ENCODE measurements around the gene ALPP.
"Not testable (repeated sequence)": the region's sequence is repeated elsewhere in the genome, so short reads cannot be mapped to it uniquely, and the experiment has no call there.

ALPP gene

DNA sequence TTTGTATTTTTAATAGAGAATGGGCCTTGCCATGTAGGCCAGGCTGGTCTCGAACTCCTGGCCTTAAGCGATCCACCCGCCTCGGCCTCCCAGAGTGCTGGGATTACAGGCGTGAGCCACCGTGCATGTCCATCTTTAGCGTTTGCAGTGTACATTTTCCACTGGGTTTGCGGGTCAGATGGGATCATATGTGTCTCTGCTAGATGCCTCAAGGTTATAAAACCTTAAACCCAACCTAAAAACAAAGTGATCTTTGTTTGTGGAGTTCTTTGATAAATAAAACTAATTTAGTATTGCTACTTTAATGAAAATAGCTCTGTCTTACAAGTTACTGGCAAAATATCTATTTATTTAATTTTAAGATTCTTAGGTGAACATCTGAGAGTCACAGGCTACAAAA lies 15.0 kb downstream of the ALPP start:
- no peak overlapping the region for H3K4me3 ChIP-seq (ENCODE audit: low read depth in 1 of 2, low read length in 1 of 2)
- no peaks in the 10 kb centered on the region for H3K36me3 ChIP-seq
- TF ChIP-seq, protein P1, sequence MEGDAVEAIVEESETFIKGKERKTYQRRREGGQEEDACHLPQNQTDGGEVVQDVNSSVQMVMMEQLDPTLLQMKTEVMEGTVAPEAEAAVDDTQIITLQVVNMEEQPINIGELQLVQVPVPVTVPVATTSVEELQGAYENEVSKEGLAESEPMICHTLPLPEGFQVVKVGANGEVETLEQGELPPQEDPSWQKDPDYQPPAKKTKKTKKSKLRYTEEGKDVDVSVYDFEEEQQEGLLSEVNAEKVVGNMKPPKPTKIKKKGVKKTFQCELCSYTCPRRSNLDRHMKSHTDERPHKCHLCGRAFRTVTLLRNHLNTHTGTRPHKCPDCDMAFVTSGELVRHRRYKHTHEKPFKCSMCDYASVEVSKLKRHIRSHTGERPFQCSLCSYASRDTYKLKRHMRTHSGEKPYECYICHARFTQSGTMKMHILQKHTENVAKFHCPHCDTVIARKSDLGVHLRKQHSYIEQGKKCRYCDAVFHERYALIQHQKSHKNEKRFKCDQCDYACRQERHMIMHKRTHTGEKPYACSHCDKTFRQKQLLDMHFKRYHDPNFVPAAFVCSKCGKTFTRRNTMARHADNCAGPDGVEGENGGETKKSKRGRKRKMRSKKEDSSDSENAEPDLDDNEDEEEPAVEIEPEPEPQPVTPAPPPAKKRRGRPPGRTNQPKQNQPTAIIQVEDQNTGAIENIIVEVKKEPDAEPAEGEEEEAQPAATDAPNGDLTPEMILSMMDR (IDR thresholded peaks at IDR 0.05), result no peak
- H3K27ac ChIP-seq, result no peak overlapping the region
- H3K9me3 ChIP-seq, result no peaks in the 10 kb centered on the region
- H3K4me1 ChIP-seq (ENCODE audit: control insufficient read depth in 1 of 2, insufficient read depth in 1 of 2, low read depth in 1 of 2, low read length in 1 of 2), result no peaks in the 10 kb centered on the region
- H3K27me3 ChIP-seq, result peaks cover 38% of the 10 kb centered on the region

DNA sequence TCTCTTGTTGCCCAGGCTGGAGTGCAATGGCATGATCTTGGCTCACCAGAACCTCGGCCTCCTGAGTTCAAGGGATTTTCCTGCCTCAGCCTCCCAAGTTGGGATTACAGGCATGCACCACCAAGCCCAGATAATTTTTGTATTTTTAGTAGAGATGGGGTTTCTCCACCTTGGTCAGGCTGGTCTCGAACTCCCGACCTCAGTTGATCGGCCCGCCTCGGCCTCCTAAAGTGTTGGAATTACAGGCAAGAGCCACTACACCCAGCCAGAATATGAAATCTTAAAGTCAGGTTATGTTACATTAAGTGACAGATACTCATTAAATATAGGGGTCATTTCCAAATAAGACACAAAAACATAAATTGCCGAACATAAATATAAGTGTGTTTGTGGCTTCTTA lies 15.9 kb downstream of the ALPP start:
- peaks cover 29% of the 10 kb centered on the region for H3K27me3 ChIP-seq
- H3K4me1 ChIP-seq (ENCODE audit: control insufficient read depth in 1 of 2, insufficient read depth in 1 of 2, low read depth in 1 of 2, low read length in 1 of 2); H3K4me3 ChIP-seq (ENCODE audit: low read depth in 1 of 2, low read length in 1 of 2); H3K27ac ChIP-seq; H3K36me3 ChIP-seq; H3K9me3 ChIP-seq: not testable (repeated sequence)

DNA sequence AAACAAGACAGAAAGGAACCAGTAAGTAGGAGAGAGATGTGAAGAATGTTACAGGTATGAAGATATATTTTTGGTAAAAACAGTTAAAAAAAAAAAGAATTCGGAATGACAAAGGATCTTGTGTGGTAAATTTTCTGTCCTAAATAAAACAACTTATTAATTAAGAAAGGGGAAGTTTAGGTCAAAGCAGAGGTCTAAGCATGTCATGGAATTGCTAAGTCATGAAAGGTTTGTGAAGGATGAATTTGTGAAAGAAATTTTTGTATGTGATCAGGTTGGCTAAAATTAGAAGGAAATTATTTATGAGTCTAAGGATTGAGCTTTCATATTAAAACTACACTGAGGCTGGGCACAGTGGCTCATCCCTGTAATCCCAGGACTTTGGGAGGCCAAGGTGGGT lies 17.0 kb downstream of the ALPP start:
- no peaks in the 10 kb centered on the region for H3K36me3 ChIP-seq
- no peak overlapping the region for H3K4me3 ChIP-seq (ENCODE audit: low read depth in 1 of 2, low read length in 1 of 2)
- TF ChIP-seq, protein P1 (IDR thresholded peaks at IDR 0.05), result no peak
- H3K9me3 ChIP-seq, result no peaks in the 10 kb centered on the region
- no peak overlapping the region for H3K27ac ChIP-seq
- H3K4me1 ChIP-seq (ENCODE audit: control insufficient read depth in 1 of 2, insufficient read depth in 1 of 2, low read depth in 1 of 2, low read length in 1 of 2), result no peaks in the 10 kb centered on the region
- H3K27me3 ChIP-seq, result peaks cover 21% of the 10 kb centered on the region

DNA sequence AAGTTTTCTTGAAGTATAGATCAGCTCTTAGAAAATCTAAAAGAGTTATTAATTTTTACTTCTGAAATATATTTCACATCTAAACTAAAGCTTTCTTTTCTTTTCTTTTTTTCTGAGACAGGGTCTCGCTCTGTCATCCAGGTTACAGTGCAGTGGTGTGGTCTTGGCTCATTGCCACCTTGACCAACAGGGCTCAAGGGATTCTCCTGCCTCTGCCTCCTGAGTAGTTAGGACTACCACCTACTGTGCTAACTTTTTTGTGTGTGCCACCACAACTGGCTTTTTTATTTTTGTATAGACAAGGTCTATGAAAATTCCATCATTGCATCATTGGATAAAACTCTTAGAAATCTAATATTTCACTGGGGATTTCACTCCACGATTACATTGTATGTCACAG lies 18.1 kb downstream of the ALPP start:
- Histone ChIP-seq H3K4me3 (ENCODE audit: low read depth in 1 of 2, low read length in 1 of 2) (no peak overlapping the region), H3K36me3 (no peaks in the 10 kb centered on the region), H3K9me3 (no peaks in the 10 kb centered on the region), H3K27ac (no peak overlapping the region), H3K4me1 (ENCODE audit: control insufficient read depth in 1 of 2, insufficient read depth in 1 of 2, low read depth in 1 of 2, low read length in 1 of 2) (no peaks in the 10 kb centered on the region), H3K27me3 (peaks cover 10% of the 10 kb centered on the region)
- TF ChIP-seq, protein P1 (IDR thresholded peaks at IDR 0.05), result no peak

DNA sequence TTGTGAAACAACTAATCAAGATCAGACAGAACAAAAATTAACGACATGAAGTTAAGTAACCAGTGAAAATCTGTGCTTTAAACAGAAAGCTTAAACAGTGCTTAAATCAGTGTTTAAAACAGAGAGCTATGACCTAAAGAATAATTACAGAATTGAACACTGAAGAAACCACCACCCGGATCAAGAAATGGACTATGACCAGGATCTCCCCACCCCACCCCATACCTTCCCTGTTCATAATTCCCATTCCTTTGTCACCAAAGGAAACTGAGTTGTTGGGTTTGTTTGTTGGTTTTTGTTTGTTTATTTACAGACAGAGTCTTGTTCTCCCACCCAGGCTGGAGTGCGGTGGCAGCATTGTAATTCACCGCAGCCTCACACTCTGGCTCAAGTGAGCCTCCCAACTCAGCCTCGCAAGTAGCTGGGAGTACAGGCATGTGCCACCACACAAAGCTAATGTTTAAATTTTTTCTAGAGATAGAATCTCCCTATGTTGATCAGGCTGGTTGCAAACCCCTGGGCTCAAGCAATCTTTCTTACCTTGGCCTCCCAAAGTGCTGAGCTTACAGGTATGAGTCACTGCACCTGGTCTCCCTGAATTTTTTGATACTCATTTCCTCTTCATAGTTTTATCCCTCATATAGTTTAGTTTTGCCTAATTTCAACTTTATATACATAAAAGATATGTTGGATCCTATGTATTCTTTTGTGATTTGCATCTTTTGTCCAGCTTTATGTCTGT lies 19.9 kb downstream of the ALPP start:
- no peak overlapping the region for H3K27ac ChIP-seq
- no peaks in the 10 kb centered on the region for H3K36me3 ChIP-seq
- peaks cover 8% of the 10 kb centered on the region for H3K27me3 ChIP-seq
- TF ChIP-seq, protein P1 (IDR thresholded peaks at IDR 0.05), result no peak
- H3K4me1 ChIP-seq (ENCODE audit: control insufficient read depth in 1 of 2, insufficient read depth in 1 of 2, low read depth in 1 of 2, low read length in 1 of 2), result no peaks in the 10 kb centered on the region
- no peaks in the 10 kb centered on the region for H3K9me3 ChIP-seq
- H3K4me3 ChIP-seq (ENCODE audit: low read depth in 1 of 2, low read length in 1 of 2), result no peak overlapping the region

DNA sequence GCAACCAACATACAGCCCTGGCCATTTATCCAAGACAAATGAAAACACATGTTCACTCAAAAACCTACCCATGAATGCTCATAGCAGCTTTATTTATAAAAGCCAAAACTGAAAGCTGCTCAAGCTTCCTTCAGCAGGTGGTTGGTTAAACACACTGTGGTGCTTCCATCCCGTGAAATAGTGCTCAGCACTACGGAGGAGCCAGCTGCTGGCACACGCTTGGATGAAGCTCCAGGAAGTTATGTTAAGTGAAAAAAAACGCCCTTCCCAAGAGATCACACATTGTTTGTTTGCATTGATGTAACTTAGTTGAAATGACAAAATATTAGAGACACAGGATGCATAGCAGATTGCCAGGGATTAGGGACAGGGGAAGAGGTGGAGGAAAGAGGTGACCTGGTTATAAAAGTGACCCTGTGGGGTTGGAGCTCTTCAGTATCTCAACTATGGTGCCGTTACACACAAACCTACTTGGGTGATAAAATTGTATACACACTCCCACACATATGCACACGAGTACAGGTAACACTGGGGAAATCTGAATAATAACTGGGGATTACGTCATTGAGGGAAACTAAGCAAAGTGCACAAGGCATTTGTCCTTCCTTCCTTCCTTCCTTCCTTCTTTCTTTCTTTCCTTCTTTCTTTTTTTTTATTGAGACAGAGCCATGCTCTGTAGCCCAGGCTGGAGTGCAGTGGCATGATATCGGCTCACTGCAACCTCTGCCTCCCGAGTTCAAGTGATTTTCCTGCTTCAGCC lies 21.9 kb downstream of the ALPP start:
- Histone ChIP-seq H3K4me1 (ENCODE audit: control insufficient read depth in 1 of 2, insufficient read depth in 1 of 2, low read depth in 1 of 2, low read length in 1 of 2) (no peaks in the 10 kb centered on the region), H3K36me3 (no peaks in the 10 kb centered on the region), H3K27me3 (peaks cover 5% of the 10 kb centered on the region), H3K27ac (no peak overlapping the region), H3K9me3 (no peaks in the 10 kb centered on the region), H3K4me3 (ENCODE audit: low read depth in 1 of 2, low read length in 1 of 2) (no peak overlapping the region)
- TF ChIP-seq, protein P1 (IDR thresholded peaks at IDR 0.05), result no peak
